ENCODE measurements around the gene SHB. TPM values are rescaled to one million over a fixed set of nuclear protein-coding genes. Genes with fewer than 3 reads are reported as not detected.

The SHB gene
- total and polyA plus RNA-seq, 2 of the 13 experiments (the other 11 are each of a cell fraction or from before 2014, with no cell fraction given) = 19.4 to 20.7 TPM

DNA sequence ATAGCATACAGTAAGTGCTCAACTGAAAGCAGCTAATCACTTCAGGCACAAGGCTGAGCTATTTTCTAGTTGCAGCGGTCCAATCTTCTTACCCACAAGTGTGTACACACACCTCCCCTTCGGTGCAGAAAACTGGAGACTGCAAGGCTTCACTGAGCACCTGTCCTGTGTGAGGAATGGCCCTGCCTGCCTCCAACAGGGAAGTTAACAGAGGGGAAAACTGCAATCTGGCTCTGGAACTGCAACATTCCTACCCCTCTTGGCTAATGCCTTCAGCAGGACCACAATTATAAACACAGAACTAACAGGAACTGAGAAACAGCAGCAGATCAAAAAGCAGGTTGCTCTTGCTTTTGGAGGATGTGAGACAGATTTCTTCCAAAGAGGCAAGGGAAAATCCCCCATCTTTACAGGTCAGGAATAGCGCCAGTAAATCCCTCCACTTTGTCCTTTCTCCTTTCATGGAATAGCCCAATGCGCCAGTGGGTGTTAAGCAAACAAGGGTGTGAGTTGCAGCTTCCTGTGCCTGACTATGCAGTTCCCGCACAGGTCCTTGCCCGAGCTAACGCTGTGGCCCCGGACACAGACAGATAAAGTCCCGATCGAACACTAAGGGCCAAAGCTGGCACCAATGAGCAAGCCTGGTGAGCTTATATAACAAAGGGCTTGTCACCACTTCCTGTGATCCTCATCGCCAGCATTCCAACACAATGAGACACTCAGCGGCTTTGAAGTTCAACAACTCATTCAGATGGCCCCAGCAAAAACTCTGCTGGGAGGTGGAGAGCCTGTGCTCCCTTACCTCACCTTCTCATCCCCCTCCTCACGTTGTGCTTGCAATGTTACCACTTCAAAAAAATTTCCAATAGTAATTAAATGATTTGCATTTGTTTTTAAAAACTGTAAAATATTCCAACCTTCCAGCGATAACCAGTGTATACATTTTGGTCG is 21.5 kb downstream of the SHB start (continued):
- TF ChIP-seq THAP7 (CRISPR knock-in tag; IDR thresholded peaks at IDR 0.05) (no peak), MNT (IDR thresholded peaks at IDR 0.05) (0 out of 2 replicates have a peak, but pooled peaks have one; percentile 3), ZSCAN5A (CRISPR knock-in tag; IDR thresholded peaks at IDR 0.05; ENCODE audit: borderline replicate concordance) (no peak; the same call in 1 of the 2 replicates), MBD4 (IDR thresholded peaks at IDR 0.05; ENCODE audit: borderline replicate concordance, low read length) (no peak), ZNF800 (CRISPR knock-in tag; IDR thresholded peaks at IDR 0.05) (0 out of 2 replicates have a peak, but pooled peaks have one; percentile 37), POLR2AphosphoS2 (IDR thresholded peaks at IDR 0.05; ENCODE audit: low read depth, low read length) (no peak), THAP9 (CRISPR knock-in tag; IDR thresholded peaks at IDR 0.05; ENCODE audit: borderline replicate concordance) (peak; percentile 82; the same call in 1 of the 2 replicates), NR2F2 (IDR thresholded peaks at IDR 0.05; ENCODE audit: borderline replicate concordance, low read depth) (peak; percentile 77), RNF219 (CRISPR knock-in tag; IDR thresholded peaks at IDR 0.05) (no peak), AGO1 (IDR thresholded peaks at IDR 0.05; ENCODE audit: low read depth, low read length, poor library complexity, severe bottlenecking) (no peak), RFX1 (IDR thresholded peaks at IDR 0.05) (no peak), BCL3 (CRISPR knock-in tag; IDR thresholded peaks at IDR 0.05) (no peak), ZIK1 (CRISPR knock-in tag; IDR thresholded peaks at IDR 0.05; ENCODE audit: borderline replicate concordance, low read depth) (no peak), ZNF225 (CRISPR knock-in tag; IDR thresholded peaks at IDR 0.05) (no peak; the same call in 1 of the 2 replicates)

Measured in HepG2 (cell line).